ENCODE results near the gene IQSEC3.

DNA sequence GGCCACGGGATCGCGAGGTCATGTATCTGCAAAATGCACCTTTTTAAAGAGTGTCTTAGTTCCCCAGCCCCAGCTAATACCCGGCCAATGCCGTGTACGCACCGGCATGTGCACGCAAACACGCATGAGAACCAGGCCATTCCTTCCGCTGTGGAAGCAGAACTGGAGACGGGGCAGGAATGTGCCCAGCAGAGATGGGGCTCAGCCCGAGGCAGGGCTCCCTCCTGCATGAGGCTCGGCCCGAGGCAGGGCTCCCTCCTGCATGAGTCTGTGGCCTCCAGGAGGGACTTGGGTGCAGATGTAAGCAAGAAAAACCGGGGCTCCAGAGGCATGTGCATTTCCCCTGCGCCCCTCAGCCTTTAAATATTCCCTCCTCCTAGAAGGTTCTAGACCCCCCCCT, 109.2 kb downstream of the IQSEC3 start:
- TF ChIP-seq POLR2AphosphoS5 (IDR thresholded peaks at IDR 0.05; ENCODE audit: low read depth, low read length): no peak
- TF ChIP-seq POLR2A (IDR thresholded peaks at IDR 0.05; ENCODE audit: low read depth, low read length): no peak
- no peak for TF ChIP-seq TAF1 (IDR thresholded peaks at IDR 0.05; ENCODE audit: borderline replicate concordance, low read depth, low read length)
